Measurements from ENCODE around the gene GALNT1. TPM values are rescaled to one million over a fixed set of nuclear protein-coding genes. Genes with fewer than 3 reads are reported as not detected.
A peak's percentile ranks its signal among the peaks of the same experiment; 100 is the strongest.

GALNT1 gene
- total RNA-seq, 1 experiment from 2014 or later, result 279 TPM

GRCh38 chr18:35610724-35611123 is 29.2 kb downstream of the GALNT1 start:
- DNase-seq (ENCODE audit: low spot score), result no peak
- in situ Hi-C loops (cut with HindIII; ENCODE audit: low sequenced_read_pairs), result no loop called here

GRCh38 chr18:35611518-35611917 is 30.0 kb downstream of the GALNT1 start:
- in situ Hi-C loops (cut with HindIII; ENCODE audit: low sequenced_read_pairs), result no loop called here

GRCh38 chr18:35616074-35616473 is 34.5 kb downstream of the GALNT1 start:
- in situ Hi-C loops (cut with HindIII; ENCODE audit: low sequenced_read_pairs), result no loop called here
- DNase-seq (ENCODE audit: low spot score), result no peak

More at GRCh38 chr18:35611518-35611917, 30.0 kb downstream of the GALNT1 start:
- DNase-seq (ENCODE audit: low spot score), result no peak

GRCh38 chr18:35616664-35617423 is 35.3 kb downstream of the GALNT1 start:
- in situ Hi-C loops (cut with HindIII; ENCODE audit: low sequenced_read_pairs), result no loop called here
- no peak for DNase-seq (ENCODE audit: low spot score)

GRCh38 chr18:35617865-35618264 is 36.3 kb downstream of the GALNT1 start:
- no peak for DNase-seq (ENCODE audit: low spot score)
- in situ Hi-C loops (cut with HindIII; ENCODE audit: low sequenced_read_pairs), result no loop called here

GRCh38 chr18:35618289-35618688 is 36.7 kb downstream of the GALNT1 start:
- no peak for DNase-seq (ENCODE audit: low spot score)
- in situ Hi-C loops (cut with HindIII; ENCODE audit: low sequenced_read_pairs), result no loop called here

GRCh38 chr18:35618696-35619095 is 37.2 kb downstream of the GALNT1 start:
- DNase-seq (ENCODE audit: low spot score), result no peak
- in situ Hi-C loops (cut with HindIII; ENCODE audit: low sequenced_read_pairs), result no loop called here

- in situ Hi-C loops (cut with HindIII; ENCODE audit: low sequenced_read_pairs), result no loop called here
- DNase-seq (ENCODE audit: low spot score), result peak; percentile 62
These were observed 37.9 kb downstream of the GALNT1 start for GRCh38 chr18:35619464-35619863.

GRCh38 chr18:35619941-35620340 is 38.4 kb downstream of the GALNT1 start:
- DNase-seq (ENCODE audit: low spot score), result no peak
- in situ Hi-C loops (cut with HindIII; ENCODE audit: low sequenced_read_pairs), result no loop called here

- in situ Hi-C loops (cut with HindIII; ENCODE audit: low sequenced_read_pairs), result no loop called here
- DNase-seq (ENCODE audit: low spot score), result peak; percentile 26
These were observed 39.2 kb downstream of the GALNT1 start for GRCh38 chr18:35620765-35621164.

GRCh38 chr18:35623255-35623654 is 41.7 kb downstream of the GALNT1 start:
- no peak for DNase-seq (ENCODE audit: low spot score)
- in situ Hi-C loops (cut with HindIII; ENCODE audit: low sequenced_read_pairs), result no loop called here

GRCh38 chr18:35624146-35624545 is 42.6 kb downstream of the GALNT1 start:
- in situ Hi-C loops (cut with HindIII; ENCODE audit: low sequenced_read_pairs), result no loop called here

GRCh38 chr18:35625232-35625631 is 43.7 kb downstream of the GALNT1 start:
- DNase-seq (ENCODE audit: low spot score), result no peak
- in situ Hi-C loops (cut with HindIII; ENCODE audit: low sequenced_read_pairs), result no loop called here

More at GRCh38 chr18:35624146-35624545, 42.6 kb downstream of the GALNT1 start:
- no peak for DNase-seq (ENCODE audit: low spot score)

GRCh38 chr18:35633761-35634160 is 52.2 kb downstream of the GALNT1 start:
- DNase-seq (ENCODE audit: low spot score), result no peak
- in situ Hi-C loops (cut with HindIII; ENCODE audit: low sequenced_read_pairs), result no loop called here

GRCh38 chr18:35634323-35634722 is 52.8 kb downstream of the GALNT1 start:
- in situ Hi-C loops (cut with HindIII; ENCODE audit: low sequenced_read_pairs), result no loop called here
- DNase-seq (ENCODE audit: low spot score), result no peak

- DNase-seq (ENCODE audit: low spot score), result no peak
- in situ Hi-C loops (cut with HindIII; ENCODE audit: low sequenced_read_pairs), result no loop called here
These were observed 53.6 kb downstream of the GALNT1 start for GRCh38 chr18:35635170-35635569.

- in situ Hi-C loops (cut with HindIII; ENCODE audit: low sequenced_read_pairs), result no loop called here
- DNase-seq (ENCODE audit: low spot score), result no peak
These were observed 55.7 kb downstream of the GALNT1 start for GRCh38 chr18:35637227-35637626.

- in situ Hi-C loops (cut with HindIII; ENCODE audit: low sequenced_read_pairs), result no loop called here
These were observed 57.8 kb downstream of the GALNT1 start for GRCh38 chr18:35639296-35639695.

GRCh38 chr18:35641467-35641866 is 59.9 kb downstream of the GALNT1 start:
- in situ Hi-C loops (cut with HindIII; ENCODE audit: low sequenced_read_pairs), result no loop called here
- no peak for DNase-seq (ENCODE audit: low spot score)

More at GRCh38 chr18:35639296-35639695, 57.8 kb downstream of the GALNT1 start:
- no peak for DNase-seq (ENCODE audit: low spot score)

- no peak for DNase-seq (ENCODE audit: low spot score)
- in situ Hi-C loops (cut with HindIII; ENCODE audit: low sequenced_read_pairs), result no loop called here
These were observed 60.4 kb downstream of the GALNT1 start for GRCh38 chr18:35641916-35642315.

- DNase-seq (ENCODE audit: low spot score), result no peak
- in situ Hi-C loops (cut with HindIII; ENCODE audit: low sequenced_read_pairs), result no loop called here
These were observed 61.3 kb downstream of the GALNT1 start for GRCh38 chr18:35642802-35643201.

All from G401 (cell line).